Hepatocyte (in vitro differentiated cells): Measurements from ENCODE around the gene MRPS22. TPM values are rescaled to one million over a fixed set of nuclear protein-coding genes. Genes with fewer than 3 reads are reported as not detected.

Experiments
- DNase-seq: peaks from one replicate; pipeline ENCODE4 v3.0.0-alpha.2; 2016; ENCODE audit warnings: low spot score
- H2AFZ ChIP-seq: fragments of 200-600 bp; sonication (generic); 2 replicates; pipeline ENCODE4 v1.6.0; 2016; ENCODE audit warnings: antibody characterized with exemption, mild to moderate bottlenecking
- H3K27ac ChIP-seq: fragments of 200-600 bp; sonication (generic); 2 replicates; pipeline ENCODE4 v1.5.1; 2016; ENCODE audit warnings: mild to moderate bottlenecking
- H3K27me3 ChIP-seq: fragments of 200-600 bp; sonication (generic); 2 replicates; pipeline ENCODE4 v1.6.1; 2016
- H3K36me3 ChIP-seq: fragments of 200-600 bp; sonication (generic); replicated peaks from 2 replicates; pipeline ENCODE4 v1.5.1; 2016; ENCODE audit warnings: low read depth; ENCODE audit not compliant: insufficient read depth
- H3K4me1 ChIP-seq: fragments of 200-600 bp; sonication (generic); 2 replicates; pipeline ENCODE4 v1.5.1; 2016; ENCODE audit warnings: mild to moderate bottlenecking, moderate library complexity; ENCODE audit not compliant: insufficient read depth
- H3K4me2 ChIP-seq: fragments of 200-600 bp; sonication (generic); 2 replicates; pipeline ENCODE4 v1.6.0; 2016
- H3K4me3 ChIP-seq: fragments of 200-600 bp; sonication (generic); 2 replicates; pipeline ENCODE4 v1.5.1; 2016; ENCODE audit warnings: mild to moderate bottlenecking
- H3K79me2 ChIP-seq: fragments of 200-600 bp; sonication (generic); 2 replicates; pipeline ENCODE4 v1.6.0; 2017; ENCODE audit warnings: mild to moderate bottlenecking
- H3K9me2 ChIP-seq: fragments of 200-600 bp; sonication (generic); replicated peaks from 2 replicates; pipeline ENCODE4 v1.6.0; 2017; ENCODE audit warnings: mild to moderate bottlenecking; ENCODE audit not compliant: insufficient read depth
- H3K9me3 ChIP-seq: fragments of 200-600 bp; sonication (generic); 2 replicates; pipeline ENCODE4 v1.5.1; 2016; ENCODE audit warnings: low read depth, mild to moderate bottlenecking
- H4K20me1 ChIP-seq: fragments of 200-600 bp; sonication (generic); 2 replicates; pipeline ENCODE4 v1.6.0; 2016; ENCODE audit warnings: mild to moderate bottlenecking; ENCODE audit not compliant: insufficient read depth, poor library complexity, severe bottlenecking
- EZH2 ChIP-seq: fragments of 200-600 bp; sonication (generic); IDR thresholded peaks from 2 replicates; pipeline ENCODE4 v1.6.1; 2016; ENCODE audit warnings: antibody characterized with exemption, mild to moderate bottlenecking, borderline replicate concordance
- EZH2phosphoT487 ChIP-seq: fragments of 200-600 bp; sonication (generic); IDR thresholded peaks from one replicate; pipeline ENCODE4 v1.6.1; 2018; ENCODE audit warnings: antibody characterized with exemption, mild to moderate bottlenecking, low read depth, moderate library complexity; ENCODE audit not compliant: unreplicated experiment, severe bottlenecking
- WGBS: methylation state at CpG from one replicate; pipeline ENCODE4 v1.1.6; 2016; ENCODE audit warnings: low lambda C conversion rate; ENCODE audit errors: missing lambda C conversion rate; 5-methylcytosine and 5-hydroxymethylcytosine counted together
- polyA plus RNA-seq: library from polyadenylated mRNA; unstranded; fragments of >200 nt; fragmentation: Nextera tagmentation; extraction: Ambion mirVana; gene quantifications from 2 replicates; pipeline ENCODE4 v1.2.1, GENCODE V29; 2016
- total RNA-seq: library from RNA; depleted of rRNA; stranded (reverse); fragments of >200 nt; gene quantifications from 2 replicates; pipeline ENCODE4 v1.2.3, GENCODE V29; 2014
- TF ChIP-seq, protein P1 (sequence below): fragments of 200-600 bp; sonication (generic); IDR thresholded peaks from 2 replicates; pipeline ENCODE4 v1.5.1; 2016; ENCODE audit warnings: antibody characterized with exemption, mild to moderate bottlenecking; ENCODE audit not compliant: poor library complexity

Gene MRPS22
- total and polyA plus RNA-seq, 2 experiments from 2014 or later, result 55.1 to 75.7 TPM

DNA sequence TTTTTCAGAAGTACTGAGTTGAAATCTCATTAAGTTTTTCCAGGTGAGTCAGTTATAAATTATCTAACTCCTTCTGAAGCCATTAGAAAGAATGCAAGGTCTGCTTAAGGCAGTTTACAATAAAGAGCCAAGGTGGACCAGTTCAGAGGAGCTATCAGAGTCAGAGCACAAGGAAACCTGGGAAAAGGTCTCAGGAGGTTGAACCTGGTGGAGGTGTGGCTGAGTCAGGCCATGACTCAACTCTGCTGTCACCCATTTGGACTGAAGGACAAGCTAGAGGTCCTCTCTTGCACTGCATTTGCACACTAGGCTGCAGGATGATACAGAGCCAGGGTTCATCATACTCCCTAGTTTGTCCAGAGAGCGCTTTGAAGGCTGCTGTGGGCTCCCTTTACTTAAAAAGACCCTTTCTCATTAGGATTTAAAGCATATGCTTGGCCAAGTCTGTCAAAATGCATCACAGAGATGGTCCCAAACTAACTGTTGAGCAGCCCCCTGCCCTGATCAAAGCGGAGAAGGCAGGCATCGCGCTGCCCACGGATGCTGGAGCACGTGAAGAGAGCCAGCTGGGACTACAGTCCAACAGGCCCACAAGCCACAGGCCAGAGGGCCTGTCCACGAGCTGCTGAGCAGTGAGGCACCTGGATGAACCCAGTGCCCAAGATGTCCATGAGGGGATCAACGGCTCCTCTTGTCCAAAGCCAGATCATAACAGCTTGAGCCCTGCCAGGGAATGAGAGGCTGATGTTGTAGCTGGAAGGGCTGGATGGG, 26.0 kb upstream of the MRPS22 start:
- H3K27me3 ChIP-seq, result peaks cover 3% of the 10 kb centered on the region
- H3K4me1 ChIP-seq, result no peaks in the 10 kb centered on the region
- H3K27ac ChIP-seq, result no peak overlapping the region
- H3K9me3 ChIP-seq, result no peaks in the 10 kb centered on the region
- no peaks in the 10 kb centered on the region for H3K36me3 ChIP-seq
- no peak overlapping the region for H2AFZ ChIP-seq
- no peaks in the 10 kb centered on the region for H3K79me2 ChIP-seq
- WGBS, result 85% methylated on average over 8 of the region's 8 CpGs
- H4K20me1 ChIP-seq, result no peaks in the 10 kb centered on the region
- no peak overlapping the region for H3K4me3 ChIP-seq
- peak; percentile 39 for DNase-seq
- no peak overlapping the region for H3K4me2 ChIP-seq
- TF ChIP-seq EZH2 (no peak), EZH2phosphoT487 (no peak)
- TF ChIP-seq, protein P1, sequence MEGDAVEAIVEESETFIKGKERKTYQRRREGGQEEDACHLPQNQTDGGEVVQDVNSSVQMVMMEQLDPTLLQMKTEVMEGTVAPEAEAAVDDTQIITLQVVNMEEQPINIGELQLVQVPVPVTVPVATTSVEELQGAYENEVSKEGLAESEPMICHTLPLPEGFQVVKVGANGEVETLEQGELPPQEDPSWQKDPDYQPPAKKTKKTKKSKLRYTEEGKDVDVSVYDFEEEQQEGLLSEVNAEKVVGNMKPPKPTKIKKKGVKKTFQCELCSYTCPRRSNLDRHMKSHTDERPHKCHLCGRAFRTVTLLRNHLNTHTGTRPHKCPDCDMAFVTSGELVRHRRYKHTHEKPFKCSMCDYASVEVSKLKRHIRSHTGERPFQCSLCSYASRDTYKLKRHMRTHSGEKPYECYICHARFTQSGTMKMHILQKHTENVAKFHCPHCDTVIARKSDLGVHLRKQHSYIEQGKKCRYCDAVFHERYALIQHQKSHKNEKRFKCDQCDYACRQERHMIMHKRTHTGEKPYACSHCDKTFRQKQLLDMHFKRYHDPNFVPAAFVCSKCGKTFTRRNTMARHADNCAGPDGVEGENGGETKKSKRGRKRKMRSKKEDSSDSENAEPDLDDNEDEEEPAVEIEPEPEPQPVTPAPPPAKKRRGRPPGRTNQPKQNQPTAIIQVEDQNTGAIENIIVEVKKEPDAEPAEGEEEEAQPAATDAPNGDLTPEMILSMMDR, result no peak
- H3K9me2 ChIP-seq, result no peaks in the 10 kb centered on the region

DNA sequence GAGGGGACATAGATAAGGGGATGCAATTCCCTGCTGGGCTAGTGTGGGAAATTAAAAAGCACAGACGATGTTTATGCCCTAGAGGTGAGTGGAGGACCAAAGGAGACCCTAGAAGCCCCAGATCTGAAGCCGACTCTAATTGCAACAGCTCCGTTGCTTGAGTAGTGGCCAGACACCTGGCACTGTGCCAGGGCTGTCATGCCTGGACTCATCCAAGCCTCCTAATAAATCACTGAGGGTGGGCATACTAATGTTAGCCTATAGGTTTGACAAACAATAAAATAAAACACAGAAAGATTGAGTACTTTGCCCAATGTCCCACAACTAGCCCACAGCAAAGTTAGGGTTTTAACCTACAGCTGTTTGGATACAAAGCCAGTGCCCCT, 25.4 kb upstream of the MRPS22 start:
- H3K4me3 ChIP-seq, result no peak overlapping the region
- TF ChIP-seq EZH2phosphoT487 (no peak), EZH2 (no peak)
- TF ChIP-seq, protein P1, result no peak
- no peaks in the 10 kb centered on the region for H3K9me3 ChIP-seq
- H3K79me2 ChIP-seq, result no peaks in the 10 kb centered on the region
- H4K20me1 ChIP-seq, result no peaks in the 10 kb centered on the region
- no peaks in the 10 kb centered on the region for H3K9me2 ChIP-seq
- peaks cover 3% of the 10 kb centered on the region for H3K27me3 ChIP-seq
- DNase-seq, result no peak
- H3K4me1 ChIP-seq, result no peaks in the 10 kb centered on the region
- no peak overlapping the region for H2AFZ ChIP-seq
- 47% methylated on average over 3 of the region's 3 CpGs for WGBS
- no peaks in the 10 kb centered on the region for H3K36me3 ChIP-seq
- H3K4me2 ChIP-seq, result no peak overlapping the region
- no peak overlapping the region for H3K27ac ChIP-seq

DNA sequence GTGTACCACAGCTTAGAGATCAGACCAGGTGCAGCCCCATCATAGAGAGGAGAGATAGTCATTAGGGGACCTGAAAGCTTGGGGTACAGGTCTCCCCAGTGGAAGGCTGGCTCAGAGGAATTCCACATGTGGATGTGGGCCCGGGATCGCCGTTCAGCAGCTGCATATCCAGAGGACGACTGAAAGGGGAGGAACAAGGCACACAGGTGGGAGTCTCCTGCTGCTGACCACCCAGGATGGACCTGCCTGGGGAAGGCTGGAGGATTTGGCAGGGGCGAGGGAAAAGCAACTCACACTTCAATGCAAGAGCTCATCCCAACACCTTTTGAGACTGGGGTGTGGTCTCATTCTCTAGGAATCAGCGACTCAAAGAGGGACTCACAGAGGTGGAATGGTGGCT, 25.0 kb upstream of the MRPS22 start:
- no peak for TF ChIP-seq EZH2
- no peak for TF ChIP-seq EZH2phosphoT487
- TF ChIP-seq, protein P1, result no peak
- WGBS, result 94% methylated on average over 6 of the region's 6 CpGs

More for the DNA sequence above, 25.0 kb upstream of the MRPS22 start:
- no peaks in the 10 kb centered on the region for H3K36me3 ChIP-seq
- no peaks in the 10 kb centered on the region for H4K20me1 ChIP-seq
- H3K79me2 ChIP-seq, result no peaks in the 10 kb centered on the region
- H3K4me1 ChIP-seq, result no peaks in the 10 kb centered on the region
- no peak overlapping the region for H3K4me2 ChIP-seq
- H3K9me2 ChIP-seq, result no peaks in the 10 kb centered on the region
- H3K9me3 ChIP-seq, result no peaks in the 10 kb centered on the region
- H3K27me3 ChIP-seq, result peaks cover 3% of the 10 kb centered on the region
- DNase-seq, result no peak
- H2AFZ ChIP-seq, result no peak overlapping the region
- H3K4me3 ChIP-seq, result no peak overlapping the region
- no peak overlapping the region for H3K27ac ChIP-seq
